ENCODE measurements around the gene G3BP2.

DNA sequence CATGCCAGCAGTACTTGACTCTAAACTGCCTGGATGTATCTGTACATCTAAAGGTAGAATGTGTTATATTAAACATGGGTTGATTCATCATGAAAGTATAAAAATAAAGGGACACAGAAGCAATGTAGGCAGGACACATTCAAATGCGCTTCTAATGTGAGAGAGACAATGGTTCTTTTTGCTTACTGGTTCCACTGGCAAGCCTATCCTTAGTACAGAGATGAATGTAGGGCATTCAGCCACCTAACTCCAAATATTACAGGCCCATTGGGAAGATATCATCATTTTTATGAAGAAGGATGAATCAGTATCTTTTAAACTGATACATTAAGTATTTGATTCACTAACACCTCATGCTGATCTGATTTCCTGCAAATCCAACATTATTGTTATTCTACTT lies 60.9 kb downstream of the G3BP2 start:
- TF ChIP-seq, protein P1, sequence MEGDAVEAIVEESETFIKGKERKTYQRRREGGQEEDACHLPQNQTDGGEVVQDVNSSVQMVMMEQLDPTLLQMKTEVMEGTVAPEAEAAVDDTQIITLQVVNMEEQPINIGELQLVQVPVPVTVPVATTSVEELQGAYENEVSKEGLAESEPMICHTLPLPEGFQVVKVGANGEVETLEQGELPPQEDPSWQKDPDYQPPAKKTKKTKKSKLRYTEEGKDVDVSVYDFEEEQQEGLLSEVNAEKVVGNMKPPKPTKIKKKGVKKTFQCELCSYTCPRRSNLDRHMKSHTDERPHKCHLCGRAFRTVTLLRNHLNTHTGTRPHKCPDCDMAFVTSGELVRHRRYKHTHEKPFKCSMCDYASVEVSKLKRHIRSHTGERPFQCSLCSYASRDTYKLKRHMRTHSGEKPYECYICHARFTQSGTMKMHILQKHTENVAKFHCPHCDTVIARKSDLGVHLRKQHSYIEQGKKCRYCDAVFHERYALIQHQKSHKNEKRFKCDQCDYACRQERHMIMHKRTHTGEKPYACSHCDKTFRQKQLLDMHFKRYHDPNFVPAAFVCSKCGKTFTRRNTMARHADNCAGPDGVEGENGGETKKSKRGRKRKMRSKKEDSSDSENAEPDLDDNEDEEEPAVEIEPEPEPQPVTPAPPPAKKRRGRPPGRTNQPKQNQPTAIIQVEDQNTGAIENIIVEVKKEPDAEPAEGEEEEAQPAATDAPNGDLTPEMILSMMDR (IDR thresholded peaks at IDR 0.05; ENCODE audit: poor library complexity), result no peak
- TF ChIP-seq EZH2phosphoT487 (IDR thresholded peaks at IDR 0.05; ENCODE audit: low read depth, severe bottlenecking, unreplicated experiment) (no peak), EZH2 (IDR thresholded peaks at IDR 0.05; ENCODE audit: borderline replicate concordance) (no peak)
